HG03457 (cell line): Measurements from ENCODE around the gene IGF1.
A peak's percentile ranks its signal among the peaks of the same experiment; 100 is the strongest.

Experiments
- ATAC-seq: cut with Tn5 transposase; IDR thresholded peaks from one replicate; pipeline ENCODE4 v1.9.1; 2021; ENCODE audit warnings: moderate number of reproducible peaks; ENCODE audit not compliant: unreplicated experiment

The IGF1 gene

GRCh38 chr12:102480406-102480805 lies at the start of gene IGF1:
Gene IGF1, minus strand, starts transcription at chr12:102480563. Its CDS starts 182 bp downstream, at chr12:102480381.
- no peak for ATAC-seq

- no peak for ATAC-seq
Observed at GRCh38 chr12:102528111-102528510, 47.7 kb upstream of the IGF1 start.

- ATAC-seq, result no peak
Observed at GRCh38 chr12:102527171-102527720, 46.9 kb upstream of the IGF1 start.

GRCh38 chr12:102526656-102527055 lies 46.3 kb upstream of the IGF1 start:
- ATAC-seq, result no peak

- ATAC-seq, result no peak
Observed at GRCh38 chr12:102522768-102523167, 42.4 kb upstream of the IGF1 start.

GRCh38 chr12:102521662-102522277 lies 41.4 kb upstream of the IGF1 start:
- ATAC-seq, result no peak

GRCh38 chr12:102518871-102519270 lies 38.5 kb upstream of the IGF1 start:
- no peak for ATAC-seq

- no peak for ATAC-seq
Observed at GRCh38 chr12:102514696-102515095, 34.3 kb upstream of the IGF1 start.

GRCh38 chr12:102513739-102514138 lies 33.4 kb upstream of the IGF1 start:
- no peak for ATAC-seq

GRCh38 chr12:102513272-102513671 lies 32.9 kb upstream of the IGF1 start:
- ATAC-seq, result peak; percentile 91

GRCh38 chr12:102512523-102512922 lies 32.2 kb upstream of the IGF1 start:
- ATAC-seq, result no peak

GRCh38 chr12:102511575-102511974 lies 31.2 kb upstream of the IGF1 start:
- no peak for ATAC-seq

GRCh38 chr12:102510463-102510862 lies 30.1 kb upstream of the IGF1 start:
- ATAC-seq, result no peak

GRCh38 chr12:102510031-102510430 lies 29.7 kb upstream of the IGF1 start:
- no peak for ATAC-seq

- ATAC-seq, result no peak
Observed at GRCh38 chr12:102509123-102509626, 28.8 kb upstream of the IGF1 start.

GRCh38 chr12:102508052-102508451 lies 27.7 kb upstream of the IGF1 start:
- no peak for ATAC-seq

GRCh38 chr12:102507301-102507700 lies 26.9 kb upstream of the IGF1 start:
- ATAC-seq, result no peak

- no peak for ATAC-seq
Observed at GRCh38 chr12:102504871-102505270, 24.5 kb upstream of the IGF1 start.

GRCh38 chr12:102504280-102504679 lies 23.9 kb upstream of the IGF1 start:
- ATAC-seq, result no peak

- no peak for ATAC-seq
Observed at GRCh38 chr12:102503831-102504230, 23.5 kb upstream of the IGF1 start.

- ATAC-seq, result no peak
Observed at GRCh38 chr12:102503056-102503681, 22.8 kb upstream of the IGF1 start.

- no peak for ATAC-seq
Observed at GRCh38 chr12:102501773-102502172, 21.4 kb upstream of the IGF1 start.
